ENCODE data around the gene PDE9A. TPM values are rescaled to one million over a fixed set of nuclear protein-coding genes. Genes with fewer than 3 reads are reported as not detected.
"Not testable (repeated sequence)": the region's sequence is repeated elsewhere in the genome, so short reads cannot be mapped to it uniquely, and the experiment has no call there.

Gene PDE9A
- total and polyA plus RNA-seq, 8 donors = 5.1 to 24.2 (median 21.9) TPM

GRCh38 chr21:42798106-42798505 lies 144.7 kb downstream of the PDE9A start:
- ATAC-seq (no peak), DNase-seq (no peak)
- no peak for TF ChIP-seq CTCF (IDR thresholded peaks at IDR 0.05)
- Histone ChIP-seq H3K36me3 (no peaks in the 10 kb centered on the region), H3K4me3 (no peak overlapping the region), H3K27ac (no peak overlapping the region), H3K27me3 (peaks cover 0 to 4% of the 10 kb centered on the region in 2 donors), H3K4me1 (no peaks in the 10 kb centered on the region), H3K9me3 (no peaks in the 10 kb centered on the region)
- intact Hi-C loops (cut with DNase I) = no loop called here

DNA sequence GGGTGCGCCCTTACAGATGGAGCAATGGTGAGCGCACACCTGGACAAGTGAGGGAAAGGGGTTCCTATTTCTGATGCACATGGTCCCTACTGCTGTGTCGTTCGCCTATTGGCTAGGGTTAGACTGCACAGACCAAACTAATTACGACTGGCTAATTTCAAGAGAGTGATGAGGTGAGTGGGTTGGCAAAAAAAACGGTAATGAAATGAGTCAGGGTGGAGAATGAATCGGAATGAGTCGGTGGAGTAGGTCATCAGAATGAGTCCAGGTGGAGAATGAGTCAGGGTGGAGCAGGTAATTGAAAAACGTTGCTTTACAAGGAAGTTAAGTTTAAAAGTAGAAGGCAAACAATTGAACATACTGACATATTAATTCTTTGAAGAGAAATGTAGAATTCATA lies 146.1 kb downstream of the PDE9A start:
- no peaks in the 10 kb centered on the region for H3K36me3 ChIP-seq
- ATAC-seq = peak; percentile 50
- TF ChIP-seq CTCF (IDR thresholded peaks at IDR 0.05) = no peak

DNA sequence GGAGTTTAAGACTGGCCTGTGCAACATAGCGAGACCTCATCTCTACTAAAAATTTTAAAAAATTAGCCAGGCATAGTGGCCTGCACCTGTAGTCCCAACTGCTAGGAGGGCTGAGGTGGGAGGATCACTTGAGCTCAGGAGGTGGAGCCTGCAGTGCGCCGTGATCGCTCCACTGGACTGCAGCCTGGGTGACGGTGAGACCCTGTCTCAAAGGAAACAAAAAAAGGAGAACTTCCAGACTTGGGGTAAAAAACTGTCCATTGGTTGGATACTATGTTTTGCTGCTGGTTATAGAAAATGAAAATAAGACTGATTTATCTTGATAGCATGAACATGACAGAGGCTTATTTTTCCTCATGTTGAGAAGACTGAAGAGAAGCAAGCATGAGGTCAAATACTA lies 146.5 kb downstream of the PDE9A start:
- no peaks in the 10 kb centered on the region for H3K36me3 ChIP-seq
- ATAC-seq (no peak), DNase-seq (no peak)
- H3K27ac ChIP-seq = no peak overlapping the region
- H3K9me3 ChIP-seq = no peaks in the 10 kb centered on the region
- H3K4me3 ChIP-seq = no peak overlapping the region
- H3K4me1 ChIP-seq = no peaks in the 10 kb centered on the region
- intact Hi-C loops (cut with DNase I) = no loop called here
- TF ChIP-seq CTCF (IDR thresholded peaks at IDR 0.05) = no peak
- H3K27me3 ChIP-seq = no peaks in the 10 kb centered on the region

More for the DNA sequence above, 146.1 kb downstream of the PDE9A start:
- Histone ChIP-seq H3K4me3 (no peak overlapping the region), H3K4me1 (no peaks in the 10 kb centered on the region), H3K27me3 (no peaks in the 10 kb centered on the region), H3K9me3 (no peaks in the 10 kb centered on the region), H3K27ac (no peak overlapping the region)
- DNase-seq = no peak
- intact Hi-C loops (cut with DNase I) = no loop called here

- H3K4me3 ChIP-seq; DNase-seq; H3K4me1 ChIP-seq; H3K9me3 ChIP-seq; intact Hi-C loops (cut with DNase I); H3K36me3 ChIP-seq; ATAC-seq; H3K27me3 ChIP-seq; H3K27ac ChIP-seq: not testable (repeated sequence)
Observed at GRCh38 chr21:42801616-42802015, 148.2 kb downstream of the PDE9A start.

GRCh38 chr21:42806509-42807140 lies 153.2 kb downstream of the PDE9A start:
- Histone ChIP-seq H3K9me3 (no peaks in the 10 kb centered on the region), H3K4me1 (peaks cover 0 to 5% of the 10 kb centered on the region in 2 donors), H3K27me3 (no peaks in the 10 kb centered on the region), H3K4me3 (no peak overlapping the region), H3K27ac (no peak overlapping the region), H3K36me3 (no peaks in the 10 kb centered on the region)
- ATAC-seq (no peak), DNase-seq (no peak)
- intact Hi-C loops (cut with DNase I) = no loop called here
- no peak for TF ChIP-seq CTCF (IDR thresholded peaks at IDR 0.05)

GRCh38 chr21:42807293-42807895 lies 154.0 kb downstream of the PDE9A start:
- H3K4me3 ChIP-seq; ATAC-seq; H3K27me3 ChIP-seq; DNase-seq; H3K4me1 ChIP-seq; intact Hi-C loops (cut with DNase I); H3K36me3 ChIP-seq; H3K27ac ChIP-seq; H3K9me3 ChIP-seq: not testable (repeated sequence)

Data from left lung (tissue), 10 donors.